Activated CD8-positive, alpha-beta T cell treated with anti-CD3 and anti-CD28 coated beads, Interleukin-2, amount 10 ng/mL, durations not matched to agents 7 days and 5 days (primary cell): ENCODE results near the gene POLE. TPM values are rescaled to one million over a fixed set of nuclear protein-coding genes. Genes with fewer than 3 reads are reported as not detected.

ENCODE experiments used
- ATAC-seq: fragments of 150-1000 bp; cut with Tn5 transposase; one replicate; pipeline ENCODE4 v1.10.0; 2021; ENCODE audit warnings: moderate library complexity
- CTCF ChIA-PET: fragments of 350-600 bp; sonication (Branson Sonifier 250); formaldehyde crosslinking; loops from one replicate; lab custom pipeline; 2021; ENCODE audit warnings: antibody characterized with exemption; lab: Charles Lee
- POLR2A ChIA-PET: fragments of 350-600 bp; sonication (Branson Sonifier 250); formaldehyde crosslinking; loops from one replicate; lab custom pipeline; 2021; ENCODE audit warnings: antibody characterized with exemption; lab: Charles Lee
- DNase-seq: peaks from one replicate; pipeline ENCODE4 v3.0.0-alpha.2; 2020
- H3K27ac Mint-ChIP-seq: one replicate; pipeline ENCODE4 v1.8.0; 2021; ENCODE audit warnings: mild to moderate bottlenecking, mixed read lengths
- H3K27me3 Mint-ChIP-seq: one replicate; pipeline ENCODE4 v1.8.0; 2021; ENCODE audit warnings: low read depth, mixed read lengths
- H3K36me3 Mint-ChIP-seq: one replicate; pipeline ENCODE4 v1.8.0; 2021; ENCODE audit warnings: low read depth, mixed read lengths
- H3K4me1 Mint-ChIP-seq: one replicate; pipeline ENCODE4 v1.8.0; 2021; ENCODE audit warnings: low read depth, mixed read lengths
- H3K4me3 Mint-ChIP-seq: one replicate; pipeline ENCODE4 v1.8.0; 2021; ENCODE audit warnings: mild to moderate bottlenecking, mixed read lengths
- H3K9me3 Mint-ChIP-seq: one replicate; pipeline ENCODE4 v1.8.0; 2022; ENCODE audit warnings: mixed read lengths; ENCODE audit not compliant: insufficient read depth
- total RNA-seq, 2 experiments: library from RNA; stranded (reverse); gene quantifications; one replicate each; pipeline ENCODE4 v1.2.3, GENCODE V29; 2021

POLE gene
- total RNA-seq, 2 experiments from 2014 or later = 200 to 202 TPM

- H3K36me3 Mint-ChIP-seq = no peaks in the 10 kb centered on the region
- CTCF ChIA-PET = no interaction called here
- no peaks in the 10 kb centered on the region for H3K4me1 Mint-ChIP-seq
- H3K4me3 Mint-ChIP-seq = no peak overlapping the region
- POLR2A ChIA-PET = no interaction called here
- ATAC-seq (no peak), DNase-seq (no peak)
- no peaks in the 10 kb centered on the region for H3K9me3 Mint-ChIP-seq
- no peak overlapping the region for H3K27ac Mint-ChIP-seq
- H3K27me3 Mint-ChIP-seq = no peaks in the 10 kb centered on the region
Observed at GRCh38 chr12:132582058-132582420, 105.1 kb downstream of the POLE start.

GRCh38 chr12:132581348-132582057 lies 105.6 kb downstream of the POLE start:
- DNase-seq = no peak
- ChIA-PET CTCF (no interaction called here), POLR2A (no interaction called here)
- no peak overlapping the region for H3K27ac Mint-ChIP-seq
- H3K36me3 Mint-ChIP-seq = no peaks in the 10 kb centered on the region
- H3K9me3 Mint-ChIP-seq = no peaks in the 10 kb centered on the region
- H3K4me3 Mint-ChIP-seq = no peak overlapping the region
- no peaks in the 10 kb centered on the region for H3K27me3 Mint-ChIP-seq
- H3K4me1 Mint-ChIP-seq = no peaks in the 10 kb centered on the region
- no peak for ATAC-seq

GRCh38 chr12:132580701-132581292 lies 106.3 kb downstream of the POLE start:
- Mint-ChIP-seq H3K27me3 (no peaks in the 10 kb centered on the region), H3K4me3 (no peak overlapping the region), H3K27ac (no peak overlapping the region), H3K4me1 (no peaks in the 10 kb centered on the region), H3K36me3 (no peaks in the 10 kb centered on the region), H3K9me3 (no peaks in the 10 kb centered on the region)
- ChIA-PET CTCF (interaction anchor here (0.6 kb wide), 1 partner anchor 37 kb away, joined by 3 read pairs; no protein-coding TSS in a partner anchor), POLR2A (no interaction called here)
- ATAC-seq = no peak
- DNase-seq = no peak

GRCh38 chr12:132579744-132580143 lies 107.4 kb downstream of the POLE start:
- Mint-ChIP-seq H3K9me3 (no peaks in the 10 kb centered on the region), H3K27me3 (no peaks in the 10 kb centered on the region), H3K4me3 (no peak overlapping the region), H3K27ac (no peak overlapping the region), H3K4me1 (no peaks in the 10 kb centered on the region), H3K36me3 (no peaks in the 10 kb centered on the region)
- CTCF ChIA-PET = no interaction called here
- POLR2A ChIA-PET = no interaction called here
- no peak for DNase-seq
- no peak for ATAC-seq

GRCh38 chr12:132578826-132579225 lies 108.3 kb downstream of the POLE start:
- no peak for ATAC-seq
- no peak overlapping the region for H3K27ac Mint-ChIP-seq
- H3K4me3 Mint-ChIP-seq = no peak overlapping the region
- H3K36me3 Mint-ChIP-seq = no peaks in the 10 kb centered on the region
- DNase-seq = no peak
- ChIA-PET POLR2A (no interaction called here), CTCF (no interaction called here)
- no peaks in the 10 kb centered on the region for H3K9me3 Mint-ChIP-seq
- H3K27me3 Mint-ChIP-seq = no peaks in the 10 kb centered on the region
- H3K4me1 Mint-ChIP-seq = no peaks in the 10 kb centered on the region

- Mint-ChIP-seq H3K4me3 (no peak overlapping the region), H3K36me3 (no peaks in the 10 kb centered on the region), H3K9me3 (no peaks in the 10 kb centered on the region), H3K27ac (no peak overlapping the region), H3K27me3 (no peaks in the 10 kb centered on the region), H3K4me1 (no peaks in the 10 kb centered on the region)
- no peak for ATAC-seq
- POLR2A ChIA-PET = no interaction called here
- no peak for DNase-seq
- CTCF ChIA-PET = no interaction called here
Observed at GRCh38 chr12:132578118-132578517, 109.0 kb downstream of the POLE start.

- no peak for ATAC-seq
- no peaks in the 10 kb centered on the region for H3K27me3 Mint-ChIP-seq
- no peaks in the 10 kb centered on the region for H3K4me1 Mint-ChIP-seq
- POLR2A ChIA-PET = no interaction called here
- no peak for DNase-seq
- H3K36me3 Mint-ChIP-seq = no peaks in the 10 kb centered on the region
- no peaks in the 10 kb centered on the region for H3K9me3 Mint-ChIP-seq
- H3K4me3 Mint-ChIP-seq = no peak overlapping the region
- CTCF ChIA-PET = no interaction called here
- no peak overlapping the region for H3K27ac Mint-ChIP-seq
Observed at GRCh38 chr12:132577191-132577920, 109.8 kb downstream of the POLE start.

- Mint-ChIP-seq H3K9me3 (no peaks in the 10 kb centered on the region), H3K4me1 (no peaks in the 10 kb centered on the region), H3K4me3 (no peak overlapping the region), H3K36me3 (no peaks in the 10 kb centered on the region), H3K27me3 (no peaks in the 10 kb centered on the region), H3K27ac (no peak overlapping the region)
- ChIA-PET CTCF (no interaction called here), POLR2A (no interaction called here)
- no peak for ATAC-seq
- no peak for DNase-seq
Observed at GRCh38 chr12:132576701-132577100, 110.4 kb downstream of the POLE start.

- H3K9me3 Mint-ChIP-seq = no peaks in the 10 kb centered on the region
- no peak for ATAC-seq
- no peaks in the 10 kb centered on the region for H3K4me1 Mint-ChIP-seq
- no peak for DNase-seq
- H3K27ac Mint-ChIP-seq = no peak overlapping the region
- ChIA-PET CTCF (no interaction called here), POLR2A (no interaction called here)
- H3K4me3 Mint-ChIP-seq = no peak overlapping the region
- no peaks in the 10 kb centered on the region for H3K36me3 Mint-ChIP-seq
- no peaks in the 10 kb centered on the region for H3K27me3 Mint-ChIP-seq
Observed at GRCh38 chr12:132575661-132576060, 111.5 kb downstream of the POLE start.

GRCh38 chr12:132574271-132574996 lies 112.7 kb downstream of the POLE start:
- Mint-ChIP-seq H3K27ac (no peak overlapping the region), H3K27me3 (no peaks in the 10 kb centered on the region), H3K4me3 (no peak overlapping the region), H3K9me3 (no peaks in the 10 kb centered on the region), H3K4me1 (no peaks in the 10 kb centered on the region), H3K36me3 (no peaks in the 10 kb centered on the region)
- CTCF ChIA-PET = no interaction called here
- POLR2A ChIA-PET = no interaction called here
- DNase-seq (no peak), ATAC-seq (no peak)
